ENCODE measurements around the gene ACTN2.

- TF ChIP-seq CTCF (IDR thresholded peaks at IDR 0.05): peak; percentile 72
- no peak for TF ChIP-seq POLR2AphosphoS5 (IDR thresholded peaks at IDR 0.05; ENCODE audit: low read depth, low read length)
- no peak for TF ChIP-seq TCF7L2 (IDR thresholded peaks at IDR 0.05; ENCODE audit: low read depth, low read length)
- TF ChIP-seq REST (IDR thresholded peaks at IDR 0.05; ENCODE audit: insufficient read depth in 1 of 2, low read depth in 2 of 2, low read length in 1 of 2): no peak
Observed at GRCh38 chr1:236753516-236753915, 67.2 kb downstream of the ACTN2 start.
